Renal cortical epithelial cell (primary cell): Measurements from ENCODE around the gene RRP1. TPM values are rescaled to one million over a fixed set of nuclear protein-coding genes. Genes with fewer than 3 reads are reported as not detected.
"Not testable (repeated sequence)": the region's sequence is repeated elsewhere in the genome, so short reads cannot be mapped to it uniquely, and the experiment has no call there.

Source experiments
- DNase-seq: peaks from one replicate; pipeline ENCODE4 v3.0.0-alpha.2; 2011; ENCODE audit warnings: low read depth
- total RNA-seq: library from RNA; depleted of rRNA; stranded (reverse); fragments of >200 nt; gene quantifications from 2 replicates; pipeline ENCODE4 v1.2.3, GENCODE V29; 2014

Gene RRP1
- total RNA-seq, 1 donor from 2014 or later: 26.4 TPM

GRCh38 chr21:43836616-43837015 lies 47.2 kb downstream of the RRP1 start:
- no peak for DNase-seq

GRCh38 chr21:43840259-43840658 lies 50.9 kb downstream of the RRP1 start:
- DNase-seq: no peak

GRCh38 chr21:43842742-43843141 lies 53.4 kb downstream of the RRP1 start:
- no peak for DNase-seq

- not testable (repeated sequence) for DNase-seq
Measured at GRCh38 chr21:43844906-43845305, 55.5 kb downstream of the RRP1 start.

GRCh38 chr21:43845386-43845785 lies 56.0 kb downstream of the RRP1 start:
- no peak for DNase-seq

- DNase-seq: no peak
Measured at GRCh38 chr21:43846430-43846829, 57.1 kb downstream of the RRP1 start.

GRCh38 chr21:43847301-43847700 lies 57.9 kb downstream of the RRP1 start:
- DNase-seq: no peak

GRCh38 chr21:43848771-43849170 lies 59.4 kb downstream of the RRP1 start:
- no peak for DNase-seq

- no peak for DNase-seq
Measured at GRCh38 chr21:43849532-43850299, 60.3 kb downstream of the RRP1 start.

- no peak for DNase-seq
Measured at GRCh38 chr21:43850728-43851295, 61.4 kb downstream of the RRP1 start.

- DNase-seq: no peak
Measured at GRCh38 chr21:43851593-43851992, 62.2 kb downstream of the RRP1 start.

- DNase-seq: no peak
Measured at GRCh38 chr21:43853851-43854772, 64.7 kb downstream of the RRP1 start.

Other genes starting within 250 kb of the RRP1 start
- 2.6 and 3.8 TPM in 2 replicates for gene HSF2BP, start 130.1 kb upstream of the RRP1 start, total RNA-seq
- gene RRP1B, start 130.0 kb upstream of the RRP1 start, total RNA-seq: 24.2 and 26.4 TPM in 2 replicates
- gene PDXK, start 70.4 kb upstream of the RRP1 start, total RNA-seq: 278 and 390 TPM in 2 replicates
- 4.2 and 4.9 TPM in 2 replicates for gene CSTB, start 13.3 kb upstream of the RRP1 start, total RNA-seq
- 68.2 and 179 TPM in 2 replicates for gene AGPAT3, start 75.6 kb downstream of the RRP1 start, total RNA-seq
- gene TRAPPC10, start 222.7 kb downstream of the RRP1 start, total RNA-seq: 26.9 and 31.3 TPM in 2 replicates